H7 (cell line): Measurements from ENCODE around the gene LASP1. TPM values are rescaled to one million over a fixed set of nuclear protein-coding genes. Genes with fewer than 3 reads are reported as not detected.
A peak's percentile ranks its signal among the peaks of the same experiment; 100 is the strongest.
"Not testable (repeated sequence)": the region's sequence is repeated elsewhere in the genome, so short reads cannot be mapped to it uniquely, and the experiment has no call there.

Source experiments
- DNase-seq: peaks from one replicate; pipeline ENCODE4 v3.0.0; 2012
- H3K27me3 ChIP-seq: 2 replicates; pipeline ENCODE4 v1.6.0; 2011; ENCODE audit warnings: mild to moderate bottlenecking, low read length; ENCODE audit not compliant: control insufficient read depth, insufficient read depth
- H3K36me3 ChIP-seq: replicated peaks from 2 replicates; pipeline ENCODE4 v1.5.1; 2011; ENCODE audit warnings: low read length; ENCODE audit not compliant: control insufficient read depth, insufficient read depth
- H3K4me3 ChIP-seq: 2 replicates; pipeline ENCODE4 v1.5.1; 2011; ENCODE audit warnings: low read depth, mild to moderate bottlenecking, control low read depth, low read length, moderate library complexity; ENCODE audit not compliant: insufficient read depth
- total RNA-seq: library from RNA; depleted of rRNA; stranded (reverse); fragments of >200 nt; shearing (Covaris generic); gene quantifications from 2 replicates; pipeline ENCODE4 v1.2.3, GENCODE V29; 2014

The LASP1 gene
- total RNA-seq, 1 experiment from 2014 or later, result 149 TPM

DNA sequence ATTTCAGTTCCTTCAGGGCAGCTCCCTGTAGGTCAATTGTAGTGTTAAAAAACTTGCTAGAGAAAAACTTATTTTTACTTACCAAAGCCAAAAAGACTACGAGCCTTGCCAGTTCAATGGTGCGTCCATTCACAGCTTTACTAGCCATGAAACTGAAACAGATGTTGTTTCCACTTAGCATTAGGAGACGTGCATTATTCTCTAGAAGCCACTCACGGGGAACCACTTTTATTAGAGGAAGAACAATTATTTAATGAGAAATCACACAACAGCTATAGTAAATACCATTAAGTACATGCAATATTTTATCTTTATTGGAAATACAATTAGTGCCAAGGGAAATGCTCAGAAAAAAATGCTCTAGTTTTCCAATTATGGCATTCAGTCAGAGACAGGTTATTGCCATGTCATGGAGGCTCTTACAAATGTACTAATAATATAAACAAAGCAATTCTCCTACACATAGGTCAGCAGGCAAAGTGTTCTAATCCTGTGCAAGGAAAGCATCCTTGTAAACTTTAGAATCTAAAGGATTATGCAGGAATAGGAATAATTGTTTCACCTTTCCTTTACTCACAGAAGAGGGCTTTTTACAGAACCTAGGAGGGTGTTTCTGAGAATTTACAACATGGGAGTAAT, 73.0 kb downstream of the LASP1 start:
- H3K27me3 ChIP-seq, result no peaks in the 10 kb centered on the region
- no peak overlapping the region for H3K4me3 ChIP-seq
- no peak for DNase-seq
- no peaks in the 10 kb centered on the region for H3K36me3 ChIP-seq

DNA sequence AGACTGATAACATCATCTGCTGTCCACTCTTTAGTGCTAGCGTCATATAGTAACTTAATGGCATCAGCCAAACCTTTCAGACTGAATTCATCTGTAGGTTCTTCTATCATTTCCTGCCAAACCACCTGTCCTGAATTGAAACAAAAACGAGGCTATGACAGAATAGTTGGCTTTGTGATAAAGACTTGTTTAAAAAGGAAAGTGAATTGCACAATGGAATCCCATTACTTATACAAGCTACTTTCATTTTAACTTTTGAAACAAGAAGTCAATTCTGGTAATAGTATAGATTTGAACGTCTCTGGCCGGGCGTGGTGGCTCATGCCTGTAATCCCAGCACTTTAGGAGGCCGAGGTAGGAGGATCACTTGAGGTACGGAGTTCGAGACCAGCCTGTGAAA, 73.7 kb downstream of the LASP1 start:
- H3K36me3 ChIP-seq, result no peaks in the 10 kb centered on the region
- H3K4me3 ChIP-seq, result no peak overlapping the region
- H3K27me3 ChIP-seq, result no peaks in the 10 kb centered on the region
- DNase-seq, result no peak

DNA sequence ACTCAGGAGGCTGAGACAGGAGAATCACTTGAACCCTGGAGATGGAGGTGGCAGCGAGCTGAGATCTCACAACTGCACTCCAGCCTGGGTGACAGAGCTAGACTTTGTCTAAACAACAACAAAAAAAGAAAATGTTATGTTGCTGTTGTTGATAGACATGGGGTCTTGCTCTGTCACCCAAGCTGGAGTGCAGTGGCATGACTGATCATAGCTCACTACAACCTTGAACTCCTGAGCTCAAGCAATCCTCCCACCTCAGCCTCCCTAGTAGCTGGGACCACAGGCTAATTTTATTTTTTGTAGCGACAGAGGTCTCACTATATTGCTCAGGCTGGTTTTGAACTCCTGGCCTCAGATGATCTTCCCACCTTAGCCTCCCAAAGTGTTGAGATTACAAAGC, 77.3 kb downstream of the LASP1 start:
- Histone ChIP-seq H3K36me3 (no peaks in the 10 kb centered on the region), H3K4me3 (no peak overlapping the region), H3K27me3 (no peaks in the 10 kb centered on the region)
- DNase-seq, result no peak

DNA sequence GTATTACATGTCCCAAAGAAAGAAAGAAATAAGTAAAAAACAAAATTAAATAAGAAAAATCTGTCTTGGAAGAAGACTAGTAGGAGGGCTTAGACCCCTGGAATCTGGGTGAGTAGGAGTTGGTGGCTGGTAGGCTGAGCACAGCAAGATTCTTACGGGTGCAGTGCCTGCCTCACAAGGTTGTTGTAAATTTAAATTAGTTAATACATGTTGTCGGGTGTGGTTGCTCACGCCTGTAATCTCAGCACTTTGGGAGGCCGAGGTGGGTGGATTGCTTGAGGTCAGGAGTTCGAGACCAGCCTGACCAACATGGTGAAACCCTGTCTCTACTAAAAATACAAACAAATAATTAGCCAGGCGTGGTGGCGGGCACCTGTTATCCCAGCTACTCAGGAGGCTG, 83.9 kb downstream of the LASP1 start:
- DNase-seq, H3K27me3 ChIP-seq, H3K36me3 ChIP-seq, H3K4me3 ChIP-seq: not testable (repeated sequence)

DNA sequence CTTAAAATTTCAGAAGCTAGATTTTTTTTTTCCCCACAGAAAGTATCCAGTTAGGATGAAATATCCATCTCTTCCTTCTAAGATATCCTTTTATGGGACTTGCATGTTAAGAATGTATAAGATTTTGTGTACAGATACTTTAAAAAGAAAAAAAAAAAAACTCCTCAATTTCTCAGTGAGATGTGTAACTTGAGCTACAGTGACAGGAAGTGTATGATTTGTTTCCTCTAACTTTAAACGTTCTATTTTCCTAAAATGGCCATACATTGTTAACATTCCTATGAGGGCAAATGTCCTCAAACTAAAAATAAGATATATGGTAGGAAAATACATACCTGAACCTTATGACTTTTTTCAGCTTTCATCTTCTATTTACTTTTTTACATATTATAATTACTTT, 88.5 kb downstream of the LASP1 start:
- no peaks in the 10 kb centered on the region for H3K27me3 ChIP-seq
- H3K4me3 ChIP-seq, result no peak overlapping the region
- no peak for DNase-seq

DNA sequence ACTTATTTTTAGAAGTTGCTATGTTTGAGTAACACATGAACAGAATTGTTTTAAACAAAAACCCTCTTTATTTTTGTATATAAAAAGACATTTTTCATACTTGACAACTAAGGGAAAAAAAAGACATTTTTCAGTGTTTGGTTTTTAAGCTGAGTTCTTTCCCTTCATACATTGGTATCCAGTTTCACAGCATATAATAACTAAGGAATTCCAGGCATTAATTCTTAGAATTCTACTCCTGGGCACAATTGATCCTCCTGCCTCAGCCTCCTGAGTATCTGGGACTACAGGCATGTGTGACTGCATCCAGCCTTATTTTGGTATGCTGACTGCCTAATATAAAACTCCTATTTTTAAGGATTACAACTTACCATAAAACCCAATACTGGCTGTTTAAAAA, 88.9 kb downstream of the LASP1 start:
- DNase-seq, result no peak
- no peaks in the 10 kb centered on the region for H3K27me3 ChIP-seq
- no peaks in the 10 kb centered on the region for H3K36me3 ChIP-seq
- H3K4me3 ChIP-seq, result no peak overlapping the region

More for the DNA sequence above, 88.5 kb downstream of the LASP1 start:
- no peaks in the 10 kb centered on the region for H3K36me3 ChIP-seq

DNA sequence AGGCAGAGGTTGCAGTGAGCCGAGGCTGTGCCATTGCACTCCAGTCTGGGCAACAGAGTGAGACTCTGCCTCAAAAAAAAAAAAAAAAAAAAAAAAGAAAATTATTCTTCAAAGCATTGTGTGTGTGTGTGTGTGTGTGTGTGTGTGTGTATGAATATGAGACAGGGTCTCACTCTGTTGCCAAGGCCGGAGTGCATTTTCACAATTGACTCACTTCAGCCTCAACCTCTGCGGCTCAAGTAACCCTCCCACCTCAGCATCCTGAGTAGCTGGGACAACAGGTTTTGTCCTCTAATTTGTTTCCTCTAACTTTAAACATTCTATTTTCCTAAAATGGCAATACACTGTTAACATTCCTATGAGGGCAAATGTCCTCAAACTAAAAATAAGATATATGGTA, 89.7 kb downstream of the LASP1 start:
- no peak for DNase-seq
- Histone ChIP-seq H3K36me3 (no peaks in the 10 kb centered on the region), H3K27me3 (no peaks in the 10 kb centered on the region), H3K4me3 (no peak overlapping the region)

DNA sequence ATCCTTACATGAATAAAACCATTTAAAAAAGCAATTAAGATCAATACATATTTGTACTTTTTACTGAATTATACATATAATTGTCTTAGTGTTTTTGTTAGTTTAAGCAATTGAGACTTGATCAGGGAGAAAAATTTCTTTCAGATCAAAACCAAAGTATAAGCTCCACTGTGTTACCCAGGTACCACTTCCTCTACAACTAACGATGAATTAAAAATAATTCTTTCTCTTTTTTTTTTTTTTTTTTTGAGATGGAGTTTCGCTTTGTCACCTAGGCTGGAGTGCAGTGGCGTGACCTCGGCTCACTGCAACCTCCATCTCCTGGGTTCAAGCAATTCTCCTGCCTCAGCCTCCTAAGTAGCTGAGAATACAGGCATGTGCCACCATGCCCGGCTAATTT, 90.5 kb downstream of the LASP1 start:
- Histone ChIP-seq H3K36me3 (no peaks in the 10 kb centered on the region), H3K4me3 (no peak overlapping the region), H3K27me3 (no peaks in the 10 kb centered on the region)
- DNase-seq, result no peak

DNA sequence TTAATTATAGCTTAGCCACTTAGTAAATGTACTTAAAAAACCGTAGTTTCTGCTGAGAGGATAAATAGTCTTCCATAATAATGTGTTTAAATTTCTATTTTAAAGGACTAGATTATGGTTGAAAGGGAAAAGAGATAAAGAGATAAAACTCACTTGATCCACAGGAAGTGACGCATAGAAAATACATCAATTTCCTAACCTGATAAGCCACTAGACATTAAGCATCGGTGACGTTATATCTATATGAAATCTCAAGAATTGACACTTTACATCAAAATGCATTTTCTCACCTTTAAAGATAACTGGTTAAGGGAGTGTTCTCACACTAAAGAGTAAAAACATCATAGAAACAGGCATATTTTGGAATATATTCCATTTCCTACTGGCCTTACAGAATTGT, 91.6 kb downstream of the LASP1 start:
- H3K36me3 ChIP-seq, result no peaks in the 10 kb centered on the region
- no peak for DNase-seq
- no peak overlapping the region for H3K4me3 ChIP-seq
- H3K27me3 ChIP-seq, result no peaks in the 10 kb centered on the region

DNA sequence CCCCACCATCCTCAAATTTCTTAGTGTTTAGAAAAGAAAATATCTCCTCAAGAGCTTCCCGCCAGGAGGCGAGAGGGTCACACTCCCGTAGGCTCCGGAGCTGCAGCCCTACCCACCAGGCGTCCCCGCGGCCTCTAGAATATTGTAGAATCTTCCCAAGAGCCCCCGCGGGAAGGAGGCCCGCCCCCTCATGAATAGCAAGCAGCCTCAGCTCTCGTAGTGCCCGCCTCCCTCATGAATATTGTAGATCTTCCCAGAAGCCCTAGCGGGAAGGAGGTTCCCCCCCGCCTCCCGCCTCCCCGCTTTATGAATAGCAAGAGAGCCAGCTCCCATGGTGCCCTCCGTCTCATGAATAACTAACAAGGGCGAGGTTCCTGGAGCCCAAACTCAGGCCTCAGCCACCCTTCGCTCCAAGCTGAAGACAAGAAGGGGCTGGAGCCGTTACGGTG, 97.5 kb downstream of the LASP1 start, which contains the start of gene FBXO47:
Gene FBXO47 (minus strand): TSS at position 114 of the 449 bp plus-strand sequence. CDS start 4,378 bp downstream, outside the sequence.
- peak; percentile 82 for DNase-seq
- Histone ChIP-seq H3K4me3 (no peak within 1 kb of the TSS), H3K36me3 (no peaks in the 10 kb centered on the region), H3K27me3 (no peaks in the 10 kb centered on the region)

DNA sequence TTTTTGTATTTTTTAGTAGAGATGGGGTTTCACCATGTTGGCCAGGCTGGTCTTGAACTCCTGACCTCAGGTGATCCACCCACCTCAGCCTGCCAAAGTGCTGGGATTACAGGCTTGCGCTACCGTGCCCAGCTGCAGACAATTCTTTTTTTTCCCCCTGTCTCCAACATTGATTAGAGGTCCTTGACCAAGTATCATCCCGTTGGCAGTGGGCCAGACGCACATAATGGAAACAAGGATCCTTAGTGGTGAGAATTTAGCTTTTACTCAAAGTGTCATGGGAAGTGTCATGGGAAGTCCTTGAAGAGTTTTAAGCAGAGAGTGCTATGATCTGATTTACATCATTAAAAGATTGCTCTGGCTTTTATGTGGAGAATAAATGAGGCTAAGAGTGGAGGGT, 99.4 kb downstream of the LASP1 start:
- Histone ChIP-seq H3K4me3 (no peak overlapping the region), H3K36me3 (no peaks in the 10 kb centered on the region), H3K27me3 (no peaks in the 10 kb centered on the region)
- no peak for DNase-seq

DNA sequence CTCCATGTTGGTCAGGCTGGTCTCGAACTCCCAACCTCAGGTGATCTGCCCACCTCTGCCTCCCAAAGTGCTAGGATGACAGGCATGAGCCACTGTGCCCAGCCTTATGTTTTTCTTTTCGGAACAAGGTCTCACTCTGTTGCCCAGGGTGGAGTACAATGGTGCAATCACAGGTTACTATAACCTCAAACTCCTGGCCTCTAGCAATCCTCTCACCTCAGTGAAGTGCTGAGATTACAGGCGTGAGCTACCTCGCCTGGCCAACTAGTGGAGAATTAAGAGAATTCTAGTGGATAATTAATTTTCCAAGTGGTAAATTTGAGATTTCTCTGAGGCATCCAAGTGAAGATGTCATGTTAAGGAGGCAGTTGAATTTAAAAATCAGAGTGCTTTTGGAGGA, 100.3 kb downstream of the LASP1 start:
- DNase-seq, result no peak
- H3K36me3 ChIP-seq, result no peaks in the 10 kb centered on the region
- no peaks in the 10 kb centered on the region for H3K27me3 ChIP-seq
- H3K4me3 ChIP-seq, result no peak overlapping the region

DNA sequence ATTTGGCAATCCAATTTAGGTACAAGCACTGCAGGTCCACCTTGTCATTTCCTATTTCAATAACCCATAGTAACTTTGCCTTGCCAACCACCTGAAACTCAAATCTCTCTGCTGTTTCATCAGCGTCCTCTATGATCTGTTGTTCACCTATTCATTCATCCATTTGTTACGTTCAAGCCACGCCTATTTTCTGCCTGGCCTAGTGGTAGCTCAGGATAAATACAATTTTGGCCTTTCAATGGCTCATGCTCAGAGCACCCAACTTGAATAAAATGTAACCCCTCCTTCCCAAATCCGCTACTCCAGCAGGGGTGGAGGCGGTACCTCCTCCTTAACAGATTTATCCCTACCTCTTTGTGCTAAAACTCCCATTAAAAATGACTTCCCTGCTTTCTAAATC, 100.9 kb downstream of the LASP1 start:
- H3K4me3 ChIP-seq, result no peak overlapping the region
- no peaks in the 10 kb centered on the region for H3K27me3 ChIP-seq
- no peak for DNase-seq
- H3K36me3 ChIP-seq, result no peaks in the 10 kb centered on the region
